Stimulated activated naive CD4-positive, alpha-beta T cell treated with Interleukin-2 at 50 U/mL for 16 hours (primary cell): Measurements from ENCODE around the gene COL5A1.
A peak's percentile ranks its signal among the peaks of the same experiment; 100 is the strongest.
"Not testable (repeated sequence)": the region's sequence is repeated elsewhere in the genome, so short reads cannot be mapped to it uniquely, and the experiment has no call there.

Experiments used
- DNase-seq: peaks from one replicate; lab custom pipeline; 2025; lab: John Stamatoyannopoulos, UW

The COL5A1 gene

GRCh38 chr9:134692573-134692860 is 50.9 kb downstream of the COL5A1 start:
- DNase-seq, result no peak

DNA sequence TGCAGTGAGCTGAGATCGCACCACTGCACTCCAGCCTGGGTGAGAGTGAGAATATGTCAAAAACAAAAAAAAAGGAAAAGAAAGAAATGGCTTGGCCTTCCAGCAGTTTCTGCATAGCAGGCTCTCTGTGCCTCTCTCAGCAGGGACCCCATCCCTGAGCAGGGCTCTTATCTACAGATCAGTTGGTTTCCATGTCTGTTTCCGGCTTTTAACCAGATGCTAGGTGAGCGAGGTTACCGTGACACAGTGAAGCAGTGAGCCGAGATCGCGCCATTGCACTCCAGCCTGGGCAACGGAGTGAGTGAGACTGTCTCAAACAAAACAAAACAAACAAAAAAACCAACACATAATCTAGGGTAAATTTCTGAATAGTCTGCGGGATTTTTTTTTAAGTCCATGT is 51.4 kb downstream of the COL5A1 start:
- DNase-seq, result no peak

DNA sequence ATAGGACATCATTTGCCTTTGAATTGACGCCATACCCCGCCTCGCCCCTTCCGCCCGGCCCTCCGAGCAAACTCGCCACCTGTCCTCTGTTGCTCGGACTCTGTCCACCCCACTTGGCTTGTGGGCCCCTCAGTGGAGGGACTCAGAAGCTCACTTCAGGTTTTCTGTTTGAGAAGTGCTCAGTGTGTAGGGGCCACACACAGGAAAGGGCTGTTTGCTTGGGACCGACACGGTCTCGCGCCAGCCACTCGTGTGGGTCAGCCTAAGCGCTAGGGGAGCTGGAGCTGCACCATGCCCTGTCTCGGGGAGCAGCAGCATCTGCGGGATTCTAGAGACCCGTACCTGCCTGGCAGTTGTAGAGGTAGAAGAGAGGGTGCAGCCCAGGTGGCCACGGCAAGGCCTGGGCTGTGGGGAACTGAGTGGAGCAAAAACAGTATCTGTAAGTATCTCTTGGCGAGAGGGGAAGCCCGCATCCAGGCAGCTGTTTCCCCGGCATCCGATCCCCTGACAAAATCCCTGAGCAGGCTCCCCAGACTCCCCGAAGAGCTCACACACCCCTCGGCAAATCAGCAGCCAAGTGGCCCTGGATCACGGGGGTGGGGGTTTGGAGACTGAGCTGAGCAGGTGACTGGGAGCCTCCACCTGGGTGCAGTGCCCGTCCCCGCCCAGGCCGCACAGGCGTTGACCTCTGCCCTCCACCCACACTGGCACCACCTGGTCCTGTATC is 52.2 kb downstream of the COL5A1 start:
- DNase-seq, result no peak

DNA sequence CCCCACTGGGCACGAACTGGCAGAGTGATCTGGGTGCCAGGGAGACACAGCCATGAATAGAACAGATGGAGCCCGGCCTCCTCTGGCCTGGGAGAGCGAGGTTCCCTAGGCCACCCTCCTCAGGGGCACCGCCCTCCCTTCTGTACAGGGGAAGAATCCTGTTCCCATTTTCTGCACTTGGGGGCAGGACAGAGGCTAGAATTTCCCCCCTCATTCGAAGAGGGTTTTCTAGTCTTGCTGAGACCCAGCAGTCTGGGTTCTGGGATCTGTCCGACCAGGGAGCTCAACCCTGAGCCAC is 52.7 kb downstream of the COL5A1 start:
- no peak for DNase-seq

- no peak for DNase-seq
These were observed 53.1 kb downstream of the COL5A1 start for GRCh38 chr9:134694714-134695113.

DNA sequence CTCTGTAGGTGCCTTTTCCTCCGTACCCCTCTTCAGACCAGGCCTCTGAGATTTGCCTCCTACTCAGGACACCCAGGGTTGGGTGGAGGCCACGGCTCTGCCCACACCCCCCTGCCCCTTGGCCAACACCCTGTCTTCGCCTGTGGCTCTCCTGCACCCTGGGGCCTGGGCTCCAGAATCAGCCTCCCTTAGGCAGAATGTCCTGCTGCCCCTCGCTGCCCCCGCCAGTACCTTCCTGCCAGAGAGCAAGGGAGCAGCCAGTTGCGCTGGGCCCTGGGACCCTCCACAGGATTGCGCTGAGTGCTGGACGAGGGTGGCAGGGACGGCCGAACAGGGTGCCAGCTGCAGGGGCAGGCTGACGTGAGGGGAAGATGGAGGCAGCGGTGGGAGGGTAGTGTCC is 53.5 kb downstream of the COL5A1 start:
- no peak for DNase-seq

- DNase-seq, result no peak
These were observed 54.8 kb downstream of the COL5A1 start for GRCh38 chr9:134696433-134696832.

DNA sequence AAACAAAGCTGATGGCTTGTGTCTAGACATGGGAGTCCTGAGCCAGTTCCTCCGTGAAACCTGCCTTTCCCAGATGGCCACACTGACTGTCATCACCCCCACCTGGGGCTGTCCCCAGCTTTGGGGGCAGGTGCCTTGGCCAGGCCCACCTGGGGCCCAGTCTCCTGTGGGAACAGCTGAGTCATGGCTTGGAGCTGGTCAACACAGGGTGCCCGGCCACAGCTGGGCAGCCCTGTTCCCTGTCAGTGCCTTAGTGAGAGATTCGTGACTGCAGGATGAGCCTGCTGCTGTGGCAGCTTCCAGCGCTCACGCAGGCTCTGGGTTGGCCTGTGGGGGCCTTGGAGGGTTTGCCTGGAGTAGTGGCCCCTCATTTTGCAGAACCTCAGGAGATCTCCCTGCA is 56.5 kb downstream of the COL5A1 start:
- no peak for DNase-seq

DNA sequence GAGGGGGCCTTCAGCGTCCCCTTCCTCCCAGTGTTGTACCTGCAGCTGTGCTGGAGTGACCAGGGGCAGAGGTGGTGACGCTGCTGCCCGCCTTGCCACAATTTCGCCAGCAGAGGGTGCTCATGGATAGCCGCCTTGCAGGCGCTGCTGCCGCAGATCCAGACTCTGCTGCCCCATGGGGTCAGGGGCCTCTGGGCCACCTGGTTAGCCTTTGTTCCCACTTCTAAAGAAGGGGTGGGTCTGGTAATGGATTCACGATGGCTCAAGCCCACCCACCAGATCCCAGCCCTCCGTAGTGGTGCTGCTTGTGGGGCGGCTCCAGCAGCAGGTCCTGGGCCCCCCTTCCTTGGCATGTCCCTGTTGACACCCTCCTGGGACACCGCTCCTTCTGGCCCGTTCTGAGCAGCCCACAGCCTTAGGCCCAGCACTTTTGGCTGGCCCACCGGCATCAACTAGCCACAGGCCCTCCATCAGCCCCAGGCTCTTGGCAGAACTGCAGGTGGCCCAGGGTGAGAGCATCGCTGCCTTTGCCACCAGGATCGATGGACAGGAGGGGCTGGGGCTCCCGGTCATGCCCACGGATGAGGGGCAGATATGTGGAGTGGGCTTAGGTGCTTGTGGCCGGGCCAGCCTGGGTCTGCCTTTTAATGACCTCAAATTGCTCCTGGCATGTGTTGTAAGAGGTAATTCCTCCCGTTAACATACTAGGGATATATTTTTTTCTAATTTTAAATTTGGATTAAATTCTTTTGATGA is 57.2 kb downstream of the COL5A1 start:
- DNase-seq, result peak; percentile 9

DNA sequence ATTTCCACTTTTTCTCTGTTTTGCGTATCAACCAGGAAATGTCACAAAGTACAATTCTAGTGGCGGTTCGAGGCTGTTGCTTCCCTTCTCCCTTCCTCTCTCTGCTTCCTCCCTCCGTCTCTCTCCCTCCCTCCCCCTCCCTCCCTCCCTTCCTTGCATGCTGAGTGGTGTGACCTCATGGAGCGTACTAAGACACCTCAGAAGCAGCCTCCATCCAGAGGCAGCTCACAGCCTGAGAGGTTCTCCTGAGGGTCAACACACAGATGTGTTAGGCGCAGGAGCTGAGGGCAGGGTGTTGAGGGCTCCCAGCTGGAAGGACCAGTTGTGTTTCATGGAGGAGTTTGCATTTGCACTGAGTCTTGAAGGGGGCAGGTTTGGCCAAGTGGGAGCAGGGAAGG is 57.7 kb downstream of the COL5A1 start:
- DNase-seq, result no peak

DNA sequence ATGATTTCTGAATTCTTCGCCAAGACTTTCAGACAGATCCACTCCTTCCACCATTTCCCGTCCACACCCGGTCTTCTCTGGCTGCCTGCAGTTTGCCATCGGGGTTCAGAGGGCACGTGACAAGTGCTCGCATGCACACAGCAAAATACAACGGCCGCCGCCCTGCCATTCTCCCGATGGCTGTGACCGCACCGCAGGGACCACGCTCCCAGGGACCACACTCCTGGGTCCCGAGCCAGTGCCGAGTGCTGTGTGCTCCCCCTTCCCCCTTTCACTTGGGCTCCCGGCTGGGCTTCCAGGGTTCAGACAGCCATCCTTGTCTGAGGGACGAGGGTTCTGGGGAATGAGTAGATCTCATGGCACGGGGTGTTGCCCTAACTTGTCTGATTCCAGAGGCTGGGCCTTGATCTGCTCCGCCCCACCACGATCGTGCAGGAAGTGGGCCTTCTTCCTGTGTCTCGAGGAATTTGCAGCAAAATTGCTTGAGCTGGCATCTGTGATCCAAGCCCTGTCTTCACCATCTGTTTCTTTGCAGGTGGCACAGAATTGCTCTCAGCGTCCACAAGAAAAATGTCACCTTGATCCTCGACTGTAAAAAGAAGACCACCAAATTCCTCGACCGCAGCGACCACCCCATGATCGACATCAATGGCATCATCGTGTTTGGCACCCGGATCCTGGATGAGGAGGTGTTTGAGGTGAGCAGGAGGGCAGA is 59.2 kb downstream of the COL5A1 start:
- DNase-seq, result no peak

- DNase-seq, result no peak
These were observed 60.1 kb downstream of the COL5A1 start for GRCh38 chr9:134701581-134702259.

GRCh38 chr9:134702291-134702690 is 60.7 kb downstream of the COL5A1 start:
- no peak for DNase-seq

DNA sequence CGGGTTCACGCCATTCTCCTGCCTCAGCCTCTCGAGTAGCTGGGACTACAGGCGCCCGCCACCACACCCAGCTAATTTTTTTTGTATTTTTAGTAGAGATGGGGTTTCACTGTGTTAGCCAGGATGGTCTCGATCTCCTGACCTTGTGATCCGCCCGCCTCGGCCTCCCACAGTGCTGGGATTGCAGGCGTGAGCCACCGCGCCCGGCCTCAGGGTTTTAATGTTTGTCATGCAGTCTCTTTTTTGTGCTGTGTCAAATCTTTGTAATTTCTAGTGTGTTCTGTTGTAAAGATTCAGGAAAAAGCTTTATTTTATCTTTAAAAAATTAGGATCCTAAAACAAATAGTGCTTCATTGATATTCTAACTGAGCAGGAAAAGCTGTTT is 62.1 kb downstream of the COL5A1 start:
- DNase-seq, result not testable (repeated sequence)

DNA sequence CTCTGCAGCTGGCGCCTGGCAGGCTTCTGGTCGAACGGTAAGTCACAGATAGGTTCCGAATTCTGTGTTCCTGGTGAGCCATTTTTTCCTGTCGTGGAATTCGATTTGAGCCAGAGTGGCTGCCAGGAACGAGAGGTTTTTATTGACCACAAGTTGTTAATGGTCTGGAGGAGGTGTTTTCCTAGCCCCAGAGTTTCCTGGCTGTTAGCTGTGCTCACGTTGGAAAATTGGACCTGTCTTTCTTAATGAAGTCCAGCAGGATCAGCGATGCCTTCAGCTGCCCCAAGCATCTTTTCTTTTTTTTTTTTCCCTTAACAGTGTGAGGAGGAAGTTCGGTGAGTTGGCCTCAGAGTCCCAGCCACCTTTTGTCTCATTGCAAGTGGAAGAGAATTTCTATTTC is 62.9 kb downstream of the COL5A1 start:
- DNase-seq, result no peak

DNA sequence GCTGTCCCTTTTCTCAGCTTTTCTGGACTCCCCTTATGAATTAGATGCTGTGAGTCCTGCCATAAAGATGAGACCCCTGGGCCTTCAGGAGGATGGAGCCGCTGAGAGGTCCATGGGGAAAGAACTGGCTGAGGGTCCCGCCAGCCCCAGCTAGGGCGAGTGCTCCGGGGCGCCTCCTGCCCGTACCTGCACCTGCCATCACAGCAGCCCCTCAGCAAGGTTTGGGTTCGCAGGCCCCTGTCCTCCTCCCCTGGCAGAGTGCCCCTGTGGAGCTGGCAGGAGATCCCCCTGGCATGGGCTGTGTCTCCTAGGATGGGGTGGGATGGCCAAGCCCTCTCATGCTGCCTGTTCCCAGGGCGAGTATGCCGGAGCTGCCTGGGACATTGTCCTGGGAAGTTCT is 64.2 kb downstream of the COL5A1 start:
- no peak for DNase-seq

DNA sequence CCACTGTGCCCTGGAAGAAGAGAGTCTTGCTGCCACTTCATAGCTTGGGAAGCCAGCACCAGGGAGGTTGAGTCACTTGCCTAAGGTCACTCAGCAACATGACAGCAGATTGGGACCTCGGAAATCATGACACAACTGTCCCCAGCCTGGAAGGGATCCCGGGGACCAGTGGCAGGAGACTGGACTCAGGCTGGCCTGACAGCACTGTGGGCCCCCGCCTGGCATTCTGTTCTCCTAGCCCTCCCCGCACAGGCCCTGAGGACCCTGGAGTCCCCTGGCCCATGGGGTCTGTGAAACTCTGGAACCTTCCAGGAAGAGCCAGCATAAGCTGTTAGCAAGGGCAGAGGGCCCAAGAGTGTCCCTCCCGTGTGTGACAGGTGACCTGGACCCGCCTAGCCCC is 64.9 kb downstream of the COL5A1 start:
- no peak for DNase-seq

GRCh38 chr9:134707031-134707680 is 65.6 kb downstream of the COL5A1 start:
- DNase-seq, result no peak

- no peak for DNase-seq
These were observed 66.4 kb downstream of the COL5A1 start for GRCh38 chr9:134707731-134708671.

DNA sequence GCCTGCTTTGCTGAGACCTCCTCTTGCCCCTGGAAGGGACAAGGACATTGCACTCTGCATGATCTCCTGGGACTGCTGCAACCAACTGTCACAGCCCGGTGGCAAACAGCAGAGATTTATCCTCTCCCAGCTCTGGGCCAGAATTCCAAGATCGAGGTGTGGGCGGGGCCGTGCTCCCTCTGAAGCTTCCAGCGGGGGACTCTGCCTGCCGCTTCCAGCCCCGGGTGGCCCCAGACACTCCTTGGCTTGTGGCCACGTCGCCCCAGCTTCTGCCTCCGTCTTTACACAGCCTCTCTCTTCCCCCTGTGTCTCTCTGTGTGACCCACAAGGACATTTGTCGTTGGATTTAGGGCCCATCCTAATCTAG is 67.1 kb downstream of the COL5A1 start:
- DNase-seq, result no peak

GRCh38 chr9:134709512-134710270 is 68.1 kb downstream of the COL5A1 start:
- DNase-seq, result no peak
